ENCODE data around the gene ARHGAP27. TPM values are rescaled to one million over a fixed set of nuclear protein-coding genes. Genes with fewer than 3 reads are reported as not detected.

Gene ARHGAP27
- total and polyA plus RNA-seq, 9 of the 15 experiments (the other 6 are each of a cell fraction or from before 2014, with no cell fraction given), result 0.04 to 4.6 (median 2.1) TPM

DNA sequence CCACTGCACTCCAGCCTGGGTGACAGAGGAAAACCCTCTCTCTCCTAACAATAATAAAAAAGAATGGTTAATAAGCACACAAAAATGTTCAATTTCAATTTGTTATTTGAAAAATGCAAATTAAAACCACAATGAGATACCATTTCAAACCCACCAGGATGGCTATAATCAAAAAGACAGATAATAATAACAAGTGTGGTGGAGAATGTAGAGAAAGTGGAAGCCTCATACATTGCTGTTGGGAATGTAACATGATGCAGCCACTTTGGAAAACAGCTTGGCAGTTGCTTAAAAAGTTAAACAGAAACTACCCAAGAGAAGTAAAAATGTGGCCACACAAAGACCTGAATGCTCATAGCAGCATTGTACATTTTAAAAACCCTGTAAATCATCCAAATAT is 64.0 kb downstream of the ARHGAP27 start:
- peaks cover 0 to 7% of the 10 kb centered on the region in 2 experiments; a peak in 1 of 5 replicates for H3K27me3 ChIP-seq (ENCODE audit: control insufficient read depth in 2 of 2, insufficient read depth in 2 of 2, low read length in 2 of 2)
- H3K79me2 ChIP-seq (ENCODE audit: control insufficient read depth, insufficient read depth, low read length), result no peaks in the 10 kb centered on the region
- H2AFZ ChIP-seq (ENCODE audit: low read depth, low read length), result no peak overlapping the region
- H3K4me1 ChIP-seq (replicated peaks in 1 of 2; ENCODE audit: control insufficient read depth in 2 of 2, insufficient read depth in 2 of 2, low read length in 2 of 2), result peaks cover 0 to 17% of the 10 kb centered on the region in 2 experiments; a peak in 3 of 5 replicates
- ATAC-seq, result no peak
- ChIA-PET CTCF (ENCODE audit: low intra/inter-chr PET ratio) (no interaction called here), POLR2A (interaction anchor here (0.6 to 1.7 kb wide), 3 partner anchors 13 to 758 kb away, joined by 4 to 5 read pairs (median 4); partner anchors contain the start of gene HEXIM1)
- BruUV-seq (replicated peaks), result no TSS peak
- FAIRE-seq, result no peak
- H3K4me2 ChIP-seq (ENCODE audit: insufficient read depth, low read length), result no peak overlapping the region
- in situ Hi-C loops (cut with MboI), result no loop called here
- no peaks in the 10 kb centered on the region for H3K36me3 ChIP-seq (ENCODE audit: control insufficient read depth, insufficient read depth, low read length)
- no peak for DNase-seq (ENCODE audit: extremely low read depth in 1 of 4, low spot score in 3 of 4)
- H4K20me1 ChIP-seq (replicated peaks; ENCODE audit: control insufficient read depth, insufficient read depth, low read length), result no peaks in the 10 kb centered on the region
- no peaks in the 10 kb centered on the region for H3K9me1 ChIP-seq (ENCODE audit: control insufficient read depth, insufficient read depth, low read length)
- intact Hi-C loops (cut with micrococcal nuclease), result no loop called here
- H3K9ac ChIP-seq (ENCODE audit: insufficient read depth in 1 of 2, low read depth in 2 of 2, low read length in 2 of 2), result no peak overlapping the region
- H3K4me3 ChIP-seq, result no peak overlapping the region
- no peak overlapping the region for H3K27ac ChIP-seq (ENCODE audit: extremely low read depth, low read depth, low read length)
- no peaks in the 10 kb centered on the region for H3K9me3 ChIP-seq (replicated peaks; ENCODE audit: control insufficient read depth, insufficient read depth, low read depth, low read length)
- no peak for TF ChIP-seq SIRT6 (IDR thresholded peaks at IDR 0.05; ENCODE audit: low read depth, low read length)
- TF ChIP-seq, protein P1, sequence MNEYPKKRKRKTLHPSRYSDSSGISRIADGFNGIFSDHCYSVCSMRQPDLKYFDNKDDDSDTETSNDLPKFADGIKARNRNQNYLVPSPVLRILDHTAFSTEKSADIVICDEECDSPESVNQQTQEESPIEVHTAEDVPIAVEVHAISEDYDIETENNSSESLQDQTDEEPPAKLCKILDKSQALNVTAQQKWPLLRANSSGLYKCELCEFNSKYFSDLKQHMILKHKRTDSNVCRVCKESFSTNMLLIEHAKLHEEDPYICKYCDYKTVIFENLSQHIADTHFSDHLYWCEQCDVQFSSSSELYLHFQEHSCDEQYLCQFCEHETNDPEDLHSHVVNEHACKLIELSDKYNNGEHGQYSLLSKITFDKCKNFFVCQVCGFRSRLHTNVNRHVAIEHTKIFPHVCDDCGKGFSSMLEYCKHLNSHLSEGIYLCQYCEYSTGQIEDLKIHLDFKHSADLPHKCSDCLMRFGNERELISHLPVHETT (CRISPR knock-in tag; conservative IDR thresholded peaks at IDR 0.05 in 1 of 2, IDR thresholded peaks at IDR 0.05 in 1 of 2), result no peak
- TF ChIP-seq, protein P2, sequence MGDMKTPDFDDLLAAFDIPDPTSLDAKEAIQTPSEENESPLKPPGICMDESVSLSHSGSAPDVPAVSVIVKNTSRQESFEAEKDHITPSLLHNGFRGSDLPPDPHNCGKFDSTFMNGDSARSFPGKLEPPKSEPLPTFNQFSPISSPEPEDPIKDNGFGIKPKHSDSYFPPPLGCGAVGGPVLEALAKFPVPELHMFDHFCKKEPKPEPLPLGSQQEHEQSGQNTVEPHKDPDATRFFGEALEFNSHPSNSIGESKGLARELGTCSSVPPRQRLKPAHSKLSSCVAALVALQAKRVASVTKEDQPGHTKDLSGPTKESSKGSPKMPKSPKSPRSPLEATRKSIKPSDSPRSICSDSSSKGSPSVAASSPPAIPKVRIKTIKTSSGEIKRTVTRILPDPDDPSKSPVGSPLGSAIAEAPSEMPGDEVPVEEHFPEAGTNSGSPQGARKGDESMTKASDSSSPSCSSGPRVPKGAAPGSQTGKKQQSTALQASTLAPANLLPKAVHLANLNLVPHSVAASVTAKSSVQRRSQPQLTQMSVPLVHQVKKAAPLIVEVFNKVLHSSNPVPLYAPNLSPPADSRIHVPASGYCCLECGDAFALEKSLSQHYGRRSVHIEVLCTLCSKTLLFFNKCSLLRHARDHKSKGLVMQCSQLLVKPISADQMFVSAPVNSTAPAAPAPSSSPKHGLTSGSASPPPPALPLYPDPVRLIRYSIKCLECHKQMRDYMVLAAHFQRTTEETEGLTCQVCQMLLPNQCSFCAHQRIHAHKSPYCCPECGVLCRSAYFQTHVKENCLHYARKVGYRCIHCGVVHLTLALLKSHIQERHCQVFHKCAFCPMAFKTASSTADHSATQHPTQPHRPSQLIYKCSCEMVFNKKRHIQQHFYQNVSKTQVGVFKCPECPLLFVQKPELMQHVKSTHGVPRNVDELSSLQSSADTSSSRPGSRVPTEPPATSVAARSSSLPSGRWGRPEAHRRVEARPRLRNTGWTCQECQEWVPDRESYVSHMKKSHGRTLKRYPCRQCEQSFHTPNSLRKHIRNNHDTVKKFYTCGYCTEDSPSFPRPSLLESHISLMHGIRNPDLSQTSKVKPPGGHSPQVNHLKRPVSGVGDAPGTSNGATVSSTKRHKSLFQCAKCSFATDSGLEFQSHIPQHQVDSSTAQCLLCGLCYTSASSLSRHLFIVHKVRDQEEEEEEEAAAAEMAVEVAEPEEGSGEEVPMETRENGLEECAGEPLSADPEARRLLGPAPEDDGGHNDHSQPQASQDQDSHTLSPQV (IDR thresholded peaks at IDR 0.05), result no peak
- no peak for TF ChIP-seq NCOA6 (IDR thresholded peaks at IDR 0.05)
- TF ChIP-seq, protein P3, sequence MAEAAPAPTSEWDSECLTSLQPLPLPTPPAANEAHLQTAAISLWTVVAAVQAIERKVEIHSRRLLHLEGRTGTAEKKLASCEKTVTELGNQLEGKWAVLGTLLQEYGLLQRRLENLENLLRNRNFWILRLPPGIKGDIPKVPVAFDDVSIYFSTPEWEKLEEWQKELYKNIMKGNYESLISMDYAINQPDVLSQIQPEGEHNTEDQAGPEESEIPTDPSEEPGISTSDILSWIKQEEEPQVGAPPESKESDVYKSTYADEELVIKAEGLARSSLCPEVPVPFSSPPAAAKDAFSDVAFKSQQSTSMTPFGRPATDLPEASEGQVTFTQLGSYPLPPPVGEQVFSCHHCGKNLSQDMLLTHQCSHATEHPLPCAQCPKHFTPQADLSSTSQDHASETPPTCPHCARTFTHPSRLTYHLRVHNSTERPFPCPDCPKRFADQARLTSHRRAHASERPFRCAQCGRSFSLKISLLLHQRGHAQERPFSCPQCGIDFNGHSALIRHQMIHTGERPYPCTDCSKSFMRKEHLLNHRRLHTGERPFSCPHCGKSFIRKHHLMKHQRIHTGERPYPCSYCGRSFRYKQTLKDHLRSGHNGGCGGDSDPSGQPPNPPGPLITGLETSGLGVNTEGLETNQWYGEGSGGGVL (CRISPR knock-in tag; IDR thresholded peaks at IDR 0.05), result no peak
- no peak for TF ChIP-seq RHOXF2B (CRISPR knock-in tag; conservative IDR thresholded peaks at IDR 0.05)
- TF ChIP-seq ATF1 (CRISPR knock-in tag; IDR thresholded peaks at IDR 0.05), result no peak
- no peak for TF ChIP-seq ATF1 (tag; IDR thresholded peaks at IDR 0.05)
- TF ChIP-seq, protein P4, sequence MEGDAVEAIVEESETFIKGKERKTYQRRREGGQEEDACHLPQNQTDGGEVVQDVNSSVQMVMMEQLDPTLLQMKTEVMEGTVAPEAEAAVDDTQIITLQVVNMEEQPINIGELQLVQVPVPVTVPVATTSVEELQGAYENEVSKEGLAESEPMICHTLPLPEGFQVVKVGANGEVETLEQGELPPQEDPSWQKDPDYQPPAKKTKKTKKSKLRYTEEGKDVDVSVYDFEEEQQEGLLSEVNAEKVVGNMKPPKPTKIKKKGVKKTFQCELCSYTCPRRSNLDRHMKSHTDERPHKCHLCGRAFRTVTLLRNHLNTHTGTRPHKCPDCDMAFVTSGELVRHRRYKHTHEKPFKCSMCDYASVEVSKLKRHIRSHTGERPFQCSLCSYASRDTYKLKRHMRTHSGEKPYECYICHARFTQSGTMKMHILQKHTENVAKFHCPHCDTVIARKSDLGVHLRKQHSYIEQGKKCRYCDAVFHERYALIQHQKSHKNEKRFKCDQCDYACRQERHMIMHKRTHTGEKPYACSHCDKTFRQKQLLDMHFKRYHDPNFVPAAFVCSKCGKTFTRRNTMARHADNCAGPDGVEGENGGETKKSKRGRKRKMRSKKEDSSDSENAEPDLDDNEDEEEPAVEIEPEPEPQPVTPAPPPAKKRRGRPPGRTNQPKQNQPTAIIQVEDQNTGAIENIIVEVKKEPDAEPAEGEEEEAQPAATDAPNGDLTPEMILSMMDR (IDR thresholded peaks at IDR 0.05 in 2 of 3, conservative IDR thresholded peaks at IDR 0.05 in 1 of 3; ENCODE audit: insufficient read depth in 2 of 3, low read depth in 1 of 3, low read length in 3 of 3), result no peak
- TF ChIP-seq ZNF253 (CRISPR knock-in tag; conservative IDR thresholded peaks at IDR 0.05), result no peak
- TF ChIP-seq, protein P5, sequence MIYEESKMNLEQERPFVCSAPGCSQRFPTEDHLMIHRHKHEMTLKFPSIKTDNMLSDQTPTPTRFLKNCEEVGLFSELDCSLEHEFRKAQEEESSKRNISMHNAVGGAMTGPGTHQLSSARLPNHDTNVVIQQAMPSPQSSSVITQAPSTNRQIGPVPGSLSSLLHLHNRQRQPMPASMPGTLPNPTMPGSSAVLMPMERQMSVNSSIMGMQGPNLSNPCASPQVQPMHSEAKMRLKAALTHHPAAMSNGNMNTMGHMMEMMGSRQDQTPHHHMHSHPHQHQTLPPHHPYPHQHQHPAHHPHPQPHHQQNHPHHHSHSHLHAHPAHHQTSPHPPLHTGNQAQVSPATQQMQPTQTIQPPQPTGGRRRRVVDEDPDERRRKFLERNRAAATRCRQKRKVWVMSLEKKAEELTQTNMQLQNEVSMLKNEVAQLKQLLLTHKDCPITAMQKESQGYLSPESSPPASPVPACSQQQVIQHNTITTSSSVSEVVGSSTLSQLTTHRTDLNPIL (CRISPR knock-in tag; IDR thresholded peaks at IDR 0.05), result no peak
- no peak for TF ChIP-seq HDAC1 (IDR thresholded peaks at IDR 0.05)
